IMR-90 (cell line): ENCODE results near the gene EPHA5. TPM values are rescaled to one million over a fixed set of nuclear protein-coding genes. Genes with fewer than 3 reads are reported as not detected.

ENCODE experiments used
- ATAC-seq: fragments of 200-7000 bp; cut with Tn5 transposase; 2 replicates; pipeline ENCODE4 v1.9.1; 2020; ENCODE audit warnings: low read depth, mild to moderate bottlenecking, moderate library complexity
- BruUV-seq: library from RNA; stranded (reverse); fragments of 400-500 nt; replicated peaks from 2 replicates; lab custom pipeline; 2021; lab: Mats Ljungman, UMichigan
- CTCF ChIA-PET: fragments of 300-600 bp; formaldehyde crosslinking; extraction: SDS; loops from one replicate; lab custom pipeline; 2021; ENCODE audit warnings: antibody characterized with exemption; lab: Yijun Ruan, JAX
- POLR2A ChIA-PET: fragments of 300-600 bp; sonication (Branson Sonifier 250); formaldehyde crosslinking; loops from one replicate; lab custom pipeline; 2022; ENCODE audit warnings: antibody characterized with exemption; ENCODE audit not compliant: unreplicated experiment; lab: Charles Lee
- DNase-seq: peaks from one replicate; pipeline ENCODE4 v3.0.0; 2013
- H2AFZ ChIP-seq: replicated peaks from 2 replicates; pipeline ENCODE3; 2013; ENCODE audit warnings: low read length, mild to moderate bottlenecking; ENCODE audit not compliant: poor library complexity
- H2AK5ac ChIP-seq: 2 replicates; pipeline ENCODE4 v1.6.1; 2013; ENCODE audit warnings: low read depth, low read length, inconsistent platforms
- H2AK9ac ChIP-seq: replicated peaks from 2 replicates; pipeline ENCODE3; 2013; ENCODE audit warnings: mild to moderate bottlenecking, low read depth, low read length, moderate library complexity; ENCODE audit not compliant: poor library complexity
- H2BK120ac ChIP-seq: 2 replicates; pipeline ENCODE4 v1.6.1; 2013; ENCODE audit warnings: low read depth, low read length, inconsistent platforms
- H2BK15ac ChIP-seq: 3 replicates; pipeline ENCODE4 v1.6.1; 2013; ENCODE audit warnings: low read depth, low read length, inconsistent platforms
- H2BK20ac ChIP-seq: 2 replicates; pipeline ENCODE4 v1.6.1; 2013; ENCODE audit warnings: low read depth, mild to moderate bottlenecking, inconsistent platforms, low read length, moderate library complexity
- H2BK5ac ChIP-seq: 2 replicates; pipeline ENCODE4 v1.6.1; 2013; ENCODE audit warnings: mild to moderate bottlenecking, low read depth, low read length, inconsistent platforms; ENCODE audit not compliant: poor library complexity, severe bottlenecking
- H3K14ac ChIP-seq: replicated peaks from 2 replicates; pipeline ENCODE4 v1.6.1; 2013; ENCODE audit warnings: low read depth, low read length, inconsistent platforms
- H3K18ac ChIP-seq: 2 replicates; pipeline ENCODE4 v1.6.1; 2013; ENCODE audit warnings: low read depth, low read length, control low read depth
- H3K23ac ChIP-seq: 2 replicates; pipeline ENCODE4 v1.6.1; 2013; ENCODE audit warnings: low read depth, low read length, inconsistent platforms
- H3K27ac ChIP-seq: 2 replicates; pipeline ENCODE4 v1.5.1; 2013; ENCODE audit warnings: mild to moderate bottlenecking, control low read depth, low read length; ENCODE audit not compliant: insufficient read depth
- H3K27me3 ChIP-seq: 2 replicates; pipeline ENCODE4 v1.6.1; 2013; ENCODE audit warnings: low read length; ENCODE audit not compliant: control insufficient read depth, insufficient read depth
- H3K36me3 ChIP-seq: 2 replicates; pipeline ENCODE4 v1.6.1; 2013; ENCODE audit warnings: low read length, mixed read lengths; ENCODE audit not compliant: control insufficient read depth, insufficient read depth
- H3K4ac ChIP-seq: 2 replicates; pipeline ENCODE4 v1.6.1; 2013; ENCODE audit warnings: low read depth, low read length, inconsistent platforms
- H3K4me1 ChIP-seq: 2 replicates; pipeline ENCODE4 v1.6.1; 2013; ENCODE audit warnings: low read length, mixed read lengths; ENCODE audit not compliant: control insufficient read depth, insufficient read depth
- H3K4me2 ChIP-seq: 2 replicates; pipeline ENCODE4 v1.6.1; 2013; ENCODE audit warnings: low read depth, mild to moderate bottlenecking, control low read depth, low read length, moderate library complexity
- H3K4me3 ChIP-seq: 2 replicates; pipeline ENCODE4 v1.5.1; 2013; ENCODE audit warnings: low read depth, mild to moderate bottlenecking, control low read depth, low read length, moderate library complexity; ENCODE audit not compliant: insufficient read depth
- H3K56ac ChIP-seq: 2 replicates; pipeline ENCODE4 v1.6.1; 2013; ENCODE audit warnings: low read length, inconsistent platforms; ENCODE audit not compliant: insufficient read depth; ENCODE audit errors: extremely low read depth
- H3K79me1 ChIP-seq, 2 experiments: 2 replicates each; pipeline ENCODE4 v1.6.1; 2013; ENCODE audit warnings: low read length in 2 of 2, inconsistent platforms in 1 of 2, low read depth in 1 of 2
- H3K9ac ChIP-seq: 2 replicates; pipeline ENCODE4 v1.6.1; 2013; ENCODE audit warnings: low read depth, low read length, control low read depth
- H3K9me1 ChIP-seq: 2 replicates; pipeline ENCODE4 v1.6.1; 2013; ENCODE audit warnings: low read length, inconsistent platforms; ENCODE audit not compliant: insufficient read depth
- H3K9me3 ChIP-seq: 2 replicates; pipeline ENCODE4 v1.6.1; 2013; ENCODE audit warnings: low read length; ENCODE audit not compliant: control insufficient read depth, insufficient read depth
- H4K20me1 ChIP-seq: 2 replicates; pipeline ENCODE4 v1.6.1; 2013; ENCODE audit warnings: low read length, inconsistent platforms; ENCODE audit not compliant: insufficient read depth
- H4K5ac ChIP-seq: 2 replicates; pipeline ENCODE4 v1.6.1; 2013; ENCODE audit warnings: mild to moderate bottlenecking, low read depth, low read length, control low read depth
- H4K8ac ChIP-seq, 2 experiments: 2 replicates each; pipeline ENCODE4 v1.6.1; 2013; ENCODE audit warnings: low read depth in 2 of 2, low read length in 2 of 2, control low read depth in 1 of 2, inconsistent platforms in 1 of 2
- H4K91ac ChIP-seq: 2 replicates; pipeline ENCODE4 v1.6.1; 2013; ENCODE audit warnings: low read depth, low read length, inconsistent platforms; ENCODE audit not compliant: insufficient read depth
- BHLHE40 ChIP-seq: fragments of 150-350 bp; IDR thresholded peaks from 2 replicates; pipeline ENCODE4 v1.6.1; 2016; ENCODE audit warnings: mild to moderate bottlenecking, low read depth, low read length
- CEBPB ChIP-seq: IDR thresholded peaks from 2 replicates; pipeline ENCODE4 v1.6.1; 2012; ENCODE audit warnings: low read depth, low read length, improper control_type of control experiment
- CHD1 ChIP-seq: IDR thresholded peaks from 2 replicates; pipeline ENCODE4 v1.6.1; 2012; ENCODE audit warnings: low read depth, low read length, improper control_type of control experiment
- FOS ChIP-seq: fragments of 150-350 bp; IDR thresholded peaks from 2 replicates; pipeline ENCODE4 v1.6.1; 2016; ENCODE audit warnings: low read depth, low read length
- MAFK ChIP-seq: IDR thresholded peaks from 2 replicates; pipeline ENCODE4 v1.6.1; 2012; ENCODE audit warnings: low read depth, low read length, improper control_type of control experiment
- MAZ ChIP-seq: IDR thresholded peaks from 2 replicates; pipeline ENCODE4 v1.6.1; 2012; ENCODE audit warnings: low read depth, mild to moderate bottlenecking, low read length, improper control_type of control experiment, moderate library complexity, borderline replicate concordance
- MXI1 ChIP-seq: IDR thresholded peaks from 2 replicates; pipeline ENCODE4 v1.6.1; 2012; ENCODE audit warnings: low read depth, mild to moderate bottlenecking, low read length, moderate library complexity, borderline replicate concordance
- NFE2L2 ChIP-seq: fragments of 150-350 bp; IDR thresholded peaks from 2 replicates; pipeline ENCODE4 v1.6.1; 2016; ENCODE audit warnings: low read depth, mild to moderate bottlenecking, low read length
- POLR2A ChIP-seq: IDR thresholded peaks from 2 replicates; pipeline ENCODE4 v1.6.1; 2012; ENCODE audit warnings: mild to moderate bottlenecking, low read depth, low read length
- RAD21 ChIP-seq: IDR thresholded peaks from 2 replicates; pipeline ENCODE4 v1.6.1; 2012; ENCODE audit warnings: low read length, improper control_type of control experiment
- RCOR1 ChIP-seq: IDR thresholded peaks from 2 replicates; pipeline ENCODE4 v1.6.1; 2012; ENCODE audit warnings: mild to moderate bottlenecking, low read length, improper control_type of control experiment; ENCODE audit not compliant: insufficient replicate concordance
- RFX5 ChIP-seq: IDR thresholded peaks from 2 replicates; pipeline ENCODE4 v1.8.0; 2012; ENCODE audit warnings: low read depth, mild to moderate bottlenecking, low read length, moderate library complexity
- SMC3 ChIP-seq: fragments of 150-350 bp; IDR thresholded peaks from 2 replicates; pipeline ENCODE4 v1.6.1; 2016; ENCODE audit warnings: low read depth, mild to moderate bottlenecking, antibody characterized with exemption, low read length, moderate library complexity
- WGBS, 2 experiments: methylation state at CpG; one replicate each; pipeline versions ENCODE4 v1.1.5 to v1.1.7; 2013; ENCODE audit warnings: missing lambda C conversion rate in 2 of 2; ENCODE audit not compliant: insufficient read length in 1 of 2; ENCODE audit errors: extremely low coverage in 2 of 2; 5-methylcytosine and 5-hydroxymethylcytosine counted together
- dilution Hi-C: fragments of 300-500 bp; cut with HindIII; formaldehyde crosslinking; loops from one replicate; pipeline ENCODE4 v1.14.3; 2018; ENCODE audit warnings: low sequenced_read_pairs; ENCODE audit not compliant: unreplicated experiment
- in situ Hi-C: fragments of 300-500 bp; cut with MboI; formaldehyde crosslinking; loops from 3 replicates; pipeline ENCODE4 v1.14.3; 2019; ENCODE audit warnings: low sequenced_read_pairs, inconsistent platforms, mixed read lengths
- intact Hi-C: fragments of 100-400 bp; cut with micrococcal nuclease; formaldehyde crosslinking; loops from 2 replicates; pipeline ENCODE4 v1.10.0; 2022
- polyA plus RNA-seq, 3 experiments: library from polyadenylated mRNA; depleted of rRNA; stranded (reverse); fragments of >200 nt; gene quantifications; 2 replicates each; pipeline ENCODE4 v1.2.3, GENCODE V29; 2012; ENCODE audit warnings: low replicate concordance in 1 of 3
- total RNA-seq: library from RNA; depleted of rRNA; stranded (reverse); fragments of >200 nt; gene quantifications from 2 replicates; pipeline ENCODE4 v1.2.3, GENCODE V29; 2012
- TF ChIP-seq, protein P1 (sequence below): fragments of 150-350 bp; IDR thresholded peaks from 2 replicates; pipeline ENCODE4 v1.6.1; 2016; ENCODE audit warnings: low read depth, mild to moderate bottlenecking, low read length, moderate library complexity, borderline replicate concordance
- TF ChIP-seq, protein P2 (sequence below): fragments of 150-350 bp; IDR thresholded peaks from 2 replicates; pipeline ENCODE4 v1.6.1; 2017; ENCODE audit warnings: mild to moderate bottlenecking, antibody characterized with exemption, low read length, low read depth

Gene EPHA5
- total and polyA plus RNA-seq, 2 of the 4 experiments (the other 2 are of a cell fraction), result 0.07 to 0.18 TPM

DNA sequence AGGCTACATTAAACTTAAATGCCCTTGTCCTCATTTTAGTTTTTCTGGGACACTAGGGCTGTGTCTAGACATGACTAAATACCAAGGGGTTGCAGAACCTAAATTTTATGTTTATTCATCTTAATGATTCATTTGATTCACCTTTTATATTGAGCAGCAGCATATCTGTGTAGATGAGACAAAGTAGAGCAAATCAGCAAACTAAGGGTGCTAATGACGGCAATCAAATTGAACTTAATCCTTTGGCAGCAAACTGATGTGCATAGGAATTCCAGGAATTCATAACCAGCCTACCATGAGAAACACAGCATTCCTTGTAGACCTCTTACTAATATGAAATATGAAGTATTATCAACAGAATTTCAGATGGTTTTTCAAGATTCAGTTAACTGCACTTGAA lies 25.1 kb downstream of the EPHA5 start:
- no CpG with 5 or more reads among the region's 1 CpG for WGBS, 2 experiments
- Histone ChIP-seq H3K56ac (no peak overlapping the region), H2AFZ (no peak overlapping the region), H2BK5ac (no peak overlapping the region), H3K79me1 (no peaks in the 10 kb centered on the region), H3K9ac (no peak overlapping the region), H2BK20ac (no peak overlapping the region), H3K36me3 (no peaks in the 10 kb centered on the region), H3K4ac (no peak overlapping the region), H4K8ac (no peak overlapping the region), H4K20me1 (no peaks in the 10 kb centered on the region), H4K91ac (no peak overlapping the region), H2BK15ac (no peak overlapping the region), H3K14ac (no peak overlapping the region), H3K9me1 (no peaks in the 10 kb centered on the region), H3K4me2 (no peak overlapping the region), H2AK9ac (no peak overlapping the region), H4K5ac (no peak overlapping the region), H3K9me3 (no peaks in the 10 kb centered on the region), H3K27ac (no peak overlapping the region), H3K23ac (no peak overlapping the region), H3K18ac (no peak overlapping the region), H2BK120ac (no peak overlapping the region), H3K4me1 (no peaks in the 10 kb centered on the region), H3K27me3 (no peaks in the 10 kb centered on the region), H3K4me3 (no peak overlapping the region), H2AK5ac (no peak overlapping the region)
- intact Hi-C loops (no loop called here), in situ Hi-C loops (no loop called here), dilution Hi-C loops (no loop called here)
- ChIA-PET POLR2A (no interaction called here), CTCF (no interaction called here)
- ATAC-seq, result no peak
- TF ChIP-seq FOS, result no peak
- TF ChIP-seq POLR2A, result no peak
- no peak for TF ChIP-seq BHLHE40
- TF ChIP-seq CHD1, result no peak
- no peak for TF ChIP-seq CEBPB
- TF ChIP-seq, protein P1, sequence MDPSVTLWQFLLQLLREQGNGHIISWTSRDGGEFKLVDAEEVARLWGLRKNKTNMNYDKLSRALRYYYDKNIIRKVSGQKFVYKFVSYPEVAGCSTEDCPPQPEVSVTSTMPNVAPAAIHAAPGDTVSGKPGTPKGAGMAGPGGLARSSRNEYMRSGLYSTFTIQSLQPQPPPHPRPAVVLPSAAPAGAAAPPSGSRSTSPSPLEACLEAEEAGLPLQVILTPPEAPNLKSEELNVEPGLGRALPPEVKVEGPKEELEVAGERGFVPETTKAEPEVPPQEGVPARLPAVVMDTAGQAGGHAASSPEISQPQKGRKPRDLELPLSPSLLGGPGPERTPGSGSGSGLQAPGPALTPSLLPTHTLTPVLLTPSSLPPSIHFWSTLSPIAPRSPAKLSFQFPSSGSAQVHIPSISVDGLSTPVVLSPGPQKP, result no peak
- TF ChIP-seq NFE2L2, result no peak
- TF ChIP-seq, protein P2, sequence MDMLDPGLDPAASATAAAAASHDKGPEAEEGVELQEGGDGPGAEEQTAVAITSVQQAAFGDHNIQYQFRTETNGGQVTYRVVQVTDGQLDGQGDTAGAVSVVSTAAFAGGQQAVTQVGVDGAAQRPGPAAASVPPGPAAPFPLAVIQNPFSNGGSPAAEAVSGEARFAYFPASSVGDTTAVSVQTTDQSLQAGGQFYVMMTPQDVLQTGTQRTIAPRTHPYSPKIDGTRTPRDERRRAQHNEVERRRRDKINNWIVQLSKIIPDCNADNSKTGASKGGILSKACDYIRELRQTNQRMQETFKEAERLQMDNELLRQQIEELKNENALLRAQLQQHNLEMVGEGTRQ, result no peak
- TF ChIP-seq MAFK, result no peak
- TF ChIP-seq MXI1, result no peak
- no peak for TF ChIP-seq RAD21
- no peak for TF ChIP-seq RCOR1
- no peak for TF ChIP-seq RFX5
- no peak for TF ChIP-seq SMC3
- no peak for TF ChIP-seq MAZ
- no TSS peak for BruUV-seq
- DNase-seq, result peak; percentile 1
